ENCODE measurements around the gene APBA1.

Gene APBA1

GRCh38 chr9:69657269-69657668, 14.9 kb downstream of the APBA1 start:
- no peak for DNase-seq (ENCODE audit: low spot score)

DNA sequence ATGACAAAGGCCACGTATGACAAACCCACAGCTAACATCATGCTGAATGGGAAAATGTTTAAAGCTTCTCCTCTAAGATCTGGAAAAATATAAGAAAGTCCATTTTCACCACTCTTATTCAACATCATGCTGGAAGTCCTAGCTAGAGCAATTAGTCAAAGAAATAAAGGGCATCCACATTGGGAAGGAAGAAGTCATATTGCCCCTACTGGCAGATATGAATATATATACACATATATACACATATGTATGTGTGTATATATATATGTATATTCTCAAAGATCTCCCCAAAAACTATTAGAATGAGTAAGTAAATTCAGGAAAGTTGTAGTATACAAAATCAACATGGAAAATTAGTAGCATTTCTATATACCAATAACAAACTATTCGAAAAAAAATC, 17.1 kb downstream of the APBA1 start:
- no peak for DNase-seq (ENCODE audit: low spot score)

DNA sequence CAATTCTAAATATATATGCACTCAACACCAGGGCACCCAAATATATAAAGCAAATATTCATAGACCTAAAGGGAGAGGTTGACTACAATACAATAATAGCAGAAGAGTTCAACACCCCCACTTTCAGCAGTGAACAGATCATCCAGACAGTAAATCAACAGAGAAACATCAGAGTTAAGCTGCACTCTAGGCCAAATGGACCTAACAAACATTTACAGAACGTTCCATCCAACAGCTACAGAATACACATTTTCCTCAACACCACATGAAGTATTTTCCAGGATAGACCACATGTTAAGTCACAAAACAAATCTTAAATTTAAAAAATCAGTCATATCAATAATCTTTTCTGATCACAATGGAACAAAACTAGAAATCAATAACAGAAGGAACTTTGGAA, 18.9 kb downstream of the APBA1 start:
- DNase-seq (ENCODE audit: low spot score): no peak

DNA sequence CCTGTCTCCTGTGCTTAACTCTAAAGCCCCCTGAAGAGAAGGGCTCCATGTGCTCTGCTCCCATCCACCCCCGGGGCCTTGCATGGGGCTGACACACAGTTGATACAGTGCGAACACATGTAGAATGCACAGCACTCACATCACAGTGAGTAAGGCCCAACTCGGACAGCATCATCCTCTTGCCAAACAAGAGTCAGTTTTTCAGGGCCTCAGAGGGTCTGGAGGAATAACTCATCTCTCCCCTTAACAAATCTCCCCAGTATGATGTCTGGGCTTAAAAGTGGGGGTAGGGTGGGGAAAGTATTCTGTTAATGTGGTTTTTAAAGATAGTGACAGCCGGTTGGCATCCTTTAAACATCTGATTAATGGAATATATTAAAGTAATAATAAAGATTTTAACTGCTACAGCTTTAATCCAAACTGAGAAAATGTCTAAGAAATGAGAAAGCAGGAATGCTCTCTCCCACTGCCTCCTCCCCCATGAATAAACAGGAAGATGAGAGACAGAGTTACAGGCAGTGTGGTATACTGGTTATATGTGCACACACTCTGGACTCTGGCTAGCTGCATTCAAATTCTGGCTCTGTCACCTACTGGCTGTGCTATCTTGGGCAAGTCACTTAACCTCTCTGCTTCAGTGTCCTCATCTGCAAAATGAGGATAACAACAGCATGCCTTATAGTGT, 22.5 kb downstream of the APBA1 start:
- DNase-seq (ENCODE audit: low spot score): peak; percentile 41

- DNase-seq (ENCODE audit: low spot score): no peak
Measured at GRCh38 chr9:69647804-69648203, 24.4 kb downstream of the APBA1 start.

- no peak for DNase-seq (ENCODE audit: low spot score)
Measured at GRCh38 chr9:69646810-69647209, 25.4 kb downstream of the APBA1 start.

- no peak for DNase-seq (ENCODE audit: low spot score)
Measured at GRCh38 chr9:69645488-69645887, 26.7 kb downstream of the APBA1 start.

DNA sequence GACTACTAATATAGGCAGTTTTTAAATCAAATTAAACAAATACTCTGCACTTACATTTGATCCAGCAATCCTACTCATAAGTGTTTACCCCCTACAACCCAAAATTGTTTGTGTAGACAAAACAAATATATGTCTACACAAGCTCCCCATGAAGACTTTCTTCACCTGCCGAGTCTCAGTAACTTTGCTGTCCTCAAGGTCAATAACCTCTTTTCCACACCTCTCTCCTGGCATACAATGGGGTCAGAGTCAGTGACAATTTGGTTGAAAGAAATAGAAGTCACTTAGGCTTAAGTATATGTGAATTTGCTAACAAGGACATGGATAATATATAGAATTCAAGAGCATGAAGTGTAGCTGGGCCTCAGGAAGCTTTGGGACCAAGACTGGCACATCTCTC, 29.1 kb downstream of the APBA1 start:
- DNase-seq (ENCODE audit: low spot score): no peak

GRCh38 chr9:69637817-69638200, 34.4 kb downstream of the APBA1 start:
- peak; percentile 67 for DNase-seq (ENCODE audit: low spot score)

GRCh38 chr9:69637193-69637816, 34.9 kb downstream of the APBA1 start:
- DNase-seq (ENCODE audit: low spot score): no peak

GRCh38 chr9:69633716-69634115, 38.5 kb downstream of the APBA1 start:
- no peak for DNase-seq (ENCODE audit: low spot score)

- DNase-seq (ENCODE audit: low spot score): no peak
Measured at GRCh38 chr9:69632768-69633167, 39.4 kb downstream of the APBA1 start.

GRCh38 chr9:69627281-69627680, 44.9 kb downstream of the APBA1 start:
- no peak for DNase-seq (ENCODE audit: low spot score)

GRCh38 chr9:69623276-69623675, 48.9 kb downstream of the APBA1 start:
- no peak for DNase-seq (ENCODE audit: low spot score)

DNA sequence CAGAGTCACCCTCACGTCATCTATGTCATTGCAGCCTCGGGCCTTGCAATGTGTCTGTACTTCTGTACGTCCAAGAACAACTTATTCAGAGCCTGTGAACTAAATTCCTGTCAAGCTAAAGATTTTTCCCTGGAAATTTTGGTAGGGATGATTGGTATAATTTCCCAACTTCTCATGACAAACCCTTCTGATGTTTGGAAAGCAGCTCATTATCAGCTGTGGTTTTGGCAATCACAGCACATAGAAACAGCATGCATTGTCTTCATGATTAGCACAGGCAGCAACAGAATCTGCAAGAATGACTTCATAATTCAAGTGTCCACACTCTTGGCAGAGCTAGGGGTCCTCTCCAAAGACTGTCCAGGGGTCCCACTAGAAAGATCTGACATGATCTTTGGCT, 49.5 kb downstream of the APBA1 start:
- DNase-seq (ENCODE audit: low spot score): peak; percentile 59

- DNase-seq (ENCODE audit: low spot score): no peak
Measured at GRCh38 chr9:69621730-69622460, 50.3 kb downstream of the APBA1 start.

DNA sequence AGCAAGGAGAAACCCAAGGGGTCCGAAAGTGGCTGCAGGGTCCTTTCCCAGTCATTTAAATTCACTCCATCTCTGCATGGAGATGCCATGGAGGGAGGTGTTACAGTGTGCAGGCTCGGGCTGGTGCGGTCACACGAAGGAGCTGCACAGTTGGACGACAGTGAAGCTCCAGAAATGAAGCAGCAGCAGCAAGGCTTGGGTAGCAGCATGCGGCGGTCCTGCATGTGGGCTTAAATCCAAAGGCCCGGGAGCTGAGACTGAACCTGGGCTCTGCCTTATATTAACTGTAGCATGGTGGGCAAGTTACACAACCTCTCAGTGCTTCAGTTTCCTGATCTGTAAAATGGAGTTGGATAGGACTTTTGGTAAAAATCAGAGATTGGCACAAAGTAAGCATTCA, 51.4 kb downstream of the APBA1 start:
- no peak for DNase-seq (ENCODE audit: low spot score)

DNA sequence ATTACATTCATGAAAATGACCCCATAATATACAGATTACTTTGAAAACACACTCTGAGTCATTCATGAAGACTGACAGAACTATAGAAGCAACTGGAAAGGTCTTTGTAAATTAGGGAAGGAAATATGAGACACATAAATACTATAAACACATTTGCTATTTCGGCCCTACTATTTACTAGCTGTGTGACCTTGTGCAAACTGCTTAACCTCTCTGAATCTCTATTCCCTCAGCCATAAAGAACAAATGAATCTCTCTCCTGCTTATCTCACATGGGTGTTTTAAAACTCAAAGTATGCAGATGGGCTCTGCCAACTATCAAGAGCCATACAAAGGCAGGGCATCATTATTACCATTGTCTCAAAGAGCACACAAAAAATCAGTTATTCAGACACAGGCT, 52.9 kb downstream of the APBA1 start:
- DNase-seq (ENCODE audit: low spot score): no peak

- DNase-seq (ENCODE audit: low spot score): no peak
Measured at GRCh38 chr9:69617006-69617405, 55.2 kb downstream of the APBA1 start.

DNA sequence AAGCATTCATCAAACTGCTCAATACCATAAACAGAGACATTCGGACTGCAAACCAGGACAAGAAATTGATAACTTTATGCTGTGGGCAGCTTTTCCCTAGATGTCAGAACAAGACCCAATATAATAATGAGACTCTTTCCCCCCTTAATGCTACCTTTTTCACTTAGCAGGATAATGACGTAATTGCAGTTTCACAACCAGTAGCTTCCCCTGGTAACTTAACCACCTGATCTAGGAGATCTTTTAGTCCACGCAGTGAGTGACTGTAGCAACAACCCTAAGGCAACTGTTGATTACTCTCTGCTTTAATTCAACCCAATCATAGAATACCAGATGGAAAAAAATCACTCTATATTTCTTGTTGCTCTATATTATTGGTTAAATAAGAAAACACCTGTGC, 56.3 kb downstream of the APBA1 start:
- no peak for DNase-seq (ENCODE audit: low spot score)

DNA sequence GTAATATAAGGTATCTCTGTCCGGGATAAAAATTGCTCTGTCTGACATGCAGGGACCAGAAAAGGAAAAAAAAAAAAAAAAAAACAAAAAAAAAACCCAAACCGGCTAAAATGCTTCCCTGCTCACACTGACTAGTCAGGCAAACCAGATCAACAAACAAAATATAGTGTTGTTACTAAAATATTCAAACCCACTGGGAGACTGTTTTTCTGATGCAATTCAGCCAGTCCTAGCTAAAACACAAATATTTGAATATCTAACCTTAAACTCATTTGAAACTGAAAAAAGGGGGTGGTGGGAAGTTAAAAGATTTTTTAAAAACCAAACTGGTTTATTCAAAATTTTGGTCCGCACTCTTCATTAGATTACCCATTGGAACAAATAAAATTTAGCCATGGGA, 61.0 kb downstream of the APBA1 start:
- DNase-seq (ENCODE audit: low spot score): no peak

DNA sequence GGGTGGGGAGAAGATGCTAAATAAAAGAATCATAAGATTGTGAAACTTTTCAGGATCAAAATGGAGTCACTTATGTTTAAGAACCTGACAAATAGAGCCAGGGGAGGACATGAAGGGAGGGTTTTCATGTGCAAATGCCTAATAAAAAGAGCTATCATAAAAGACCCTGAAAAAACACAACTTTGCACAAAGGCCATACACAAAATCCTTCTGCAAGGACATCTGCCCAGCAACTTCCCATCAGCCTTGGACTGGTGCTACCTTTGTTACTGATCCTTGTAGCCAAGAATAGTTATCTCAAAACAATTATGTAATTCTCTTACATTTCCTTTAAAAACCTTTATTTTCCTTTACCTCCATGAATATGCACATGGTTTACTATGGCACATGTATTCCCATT, 63.0 kb downstream of the APBA1 start:
- no peak for DNase-seq (ENCODE audit: low spot score)

DNA sequence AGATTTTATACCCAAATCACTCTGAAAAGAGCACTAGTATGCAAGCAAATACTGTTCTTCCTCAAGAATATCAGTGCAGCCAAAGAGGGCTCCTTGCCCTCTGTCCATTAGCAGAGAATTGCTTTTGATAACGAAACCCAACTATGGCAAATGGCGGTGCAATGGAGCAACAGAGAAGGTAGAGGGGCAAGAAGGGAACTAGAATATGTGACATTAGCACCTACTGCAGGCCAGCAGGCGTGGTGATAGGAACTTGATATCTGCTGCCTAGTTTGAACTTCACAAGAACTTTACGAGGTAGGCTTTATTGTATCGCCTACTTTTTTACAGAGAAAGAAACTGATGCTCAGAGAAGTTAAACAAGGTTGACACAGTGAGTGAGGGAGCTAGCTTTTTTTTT, 66.1 kb downstream of the APBA1 start:
- DNase-seq (ENCODE audit: low spot score): no peak

- no peak for DNase-seq (ENCODE audit: low spot score)
Measured at GRCh38 chr9:69605406-69605805, 66.8 kb downstream of the APBA1 start.

All from AG08395 (cell line).